H9 (cell line): ENCODE measurements around the gene GIPC1. TPM values are rescaled to one million over a fixed set of nuclear protein-coding genes. Genes with fewer than 3 reads are reported as not detected.

Experiments
- DNase-seq: peaks from one replicate; pipeline ENCODE4 v3.0.0-alpha.2; 2017
- H2AFZ ChIP-seq: one replicate; pipeline ENCODE4 v1.6.1; 2013; ENCODE audit warnings: mild to moderate bottlenecking, low read length, control low read depth, moderate library complexity
- H2AK5ac ChIP-seq: 2 replicates; pipeline ENCODE4 v1.6.1; 2013; ENCODE audit warnings: low read length, control low read depth, mixed read lengths; ENCODE audit not compliant: insufficient read length
- H2BK120ac ChIP-seq: one replicate; pipeline ENCODE4 v1.6.1; 2013; ENCODE audit warnings: low read depth, mild to moderate bottlenecking, low read length, control low read depth, inconsistent platforms; ENCODE audit not compliant: poor library complexity, severe bottlenecking
- H2BK12ac ChIP-seq: 2 replicates; pipeline ENCODE4 v1.6.1; 2013; ENCODE audit warnings: low read length, control low read depth, mixed read lengths, low read depth; ENCODE audit not compliant: insufficient read length
- H2BK15ac ChIP-seq: 2 replicates; pipeline ENCODE4 v1.6.1; 2013; ENCODE audit warnings: low read depth, low read length, control low read depth
- H2BK20ac ChIP-seq: one replicate; pipeline ENCODE4 v1.6.1; 2013; ENCODE audit warnings: low read depth, mild to moderate bottlenecking, low read length, control low read depth, inconsistent platforms; ENCODE audit not compliant: poor library complexity, severe bottlenecking
- H2BK5ac ChIP-seq: 2 replicates; pipeline ENCODE4 v1.6.1; 2013; ENCODE audit warnings: low read length, control low read depth, mixed read lengths; ENCODE audit not compliant: insufficient read length
- H3K14ac ChIP-seq: 2 replicates; pipeline ENCODE4 v1.6.1; 2013; ENCODE audit warnings: low read length, control low read depth; ENCODE audit not compliant: insufficient read depth
- H3K18ac ChIP-seq: 2 replicates; pipeline ENCODE4 v1.6.1; 2013; ENCODE audit warnings: low read depth, mild to moderate bottlenecking, mixed read lengths, low read length, control low read depth; ENCODE audit not compliant: insufficient read length
- H3K23ac ChIP-seq: 2 replicates; pipeline ENCODE4 v1.6.1; 2013; ENCODE audit warnings: low read length, control low read depth, mixed read lengths, low read depth; ENCODE audit not compliant: insufficient read length
- H3K23me2 ChIP-seq: 2 replicates; pipeline ENCODE4 v1.6.1; 2013; ENCODE audit warnings: low read depth, mild to moderate bottlenecking, mixed read lengths, low read length, control low read depth; ENCODE audit not compliant: insufficient read length, poor library complexity, severe bottlenecking
- H3K27ac ChIP-seq: 2 replicates; pipeline ENCODE4 v1.5.1; 2013; ENCODE audit warnings: low read length, control low read depth, mixed read lengths, low read depth; ENCODE audit not compliant: insufficient read length
- H3K27me3 ChIP-seq: 2 replicates; pipeline ENCODE4 v1.6.1; 2013; ENCODE audit warnings: low read length, control low read depth, inconsistent platforms; ENCODE audit not compliant: insufficient read depth
- H3K4ac ChIP-seq: 2 replicates; pipeline ENCODE4 v1.6.1; 2013; ENCODE audit warnings: low read depth, mild to moderate bottlenecking, control low read depth, inconsistent platforms, low read length, moderate library complexity
- H3K4me1 ChIP-seq: 2 replicates; pipeline ENCODE4 v1.6.1; 2013; ENCODE audit warnings: low read length, control low read depth, inconsistent platforms; ENCODE audit not compliant: insufficient read depth
- H3K4me2 ChIP-seq: 2 replicates; pipeline ENCODE4 v1.6.1; 2013; ENCODE audit warnings: low read length, control low read depth, mixed read lengths; ENCODE audit not compliant: insufficient read length, insufficient read depth
- H3K56ac ChIP-seq: 2 replicates; pipeline ENCODE4 v1.6.1; 2013; ENCODE audit warnings: low read depth, mild to moderate bottlenecking, mixed read lengths, low read length, control low read depth; ENCODE audit not compliant: insufficient read length
- H3K79me1 ChIP-seq: 2 replicates; pipeline ENCODE4 v1.6.1; 2013; ENCODE audit warnings: low read depth, mild to moderate bottlenecking, moderate library complexity, low read length, control low read depth, inconsistent platforms; ENCODE audit not compliant: insufficient read depth, poor library complexity, severe bottlenecking
- H3K79me2 ChIP-seq: 2 replicates; pipeline ENCODE4 v1.6.1; 2013; ENCODE audit warnings: low read length, control low read depth, inconsistent platforms; ENCODE audit not compliant: insufficient read depth
- H3K9ac ChIP-seq: 2 replicates; pipeline ENCODE4 v1.6.1; 2013; ENCODE audit warnings: low read length, control low read depth, mixed read lengths; ENCODE audit not compliant: insufficient read length; ENCODE audit errors: extremely low read depth
- H3K9me3 ChIP-seq: one replicate; pipeline ENCODE4 v1.6.1; 2013; ENCODE audit warnings: low read depth, low read length, inconsistent platforms; ENCODE audit not compliant: control insufficient read depth
- H3T11ph ChIP-seq: one replicate; pipeline ENCODE4 v1.6.1; 2013; ENCODE audit warnings: mild to moderate bottlenecking, low read length, control low read depth, inconsistent platforms
- H4K20me1 ChIP-seq: one replicate; pipeline ENCODE4 v1.6.1; 2013; ENCODE audit not compliant: control insufficient read depth, insufficient read length, insufficient read depth
- H4K5ac ChIP-seq: 2 replicates; pipeline ENCODE4 v1.6.1; 2013; ENCODE audit warnings: low read depth, mild to moderate bottlenecking, mixed read lengths, low read length, control low read depth; ENCODE audit not compliant: insufficient read length
- H4K8ac ChIP-seq: replicated peaks from 2 replicates; pipeline ENCODE4 v1.6.1; 2013; ENCODE audit warnings: low read length, control low read depth, mixed read lengths, low read depth; ENCODE audit not compliant: insufficient read length
- H4K91ac ChIP-seq: 2 replicates; pipeline ENCODE4 v1.6.1; 2013; ENCODE audit warnings: low read depth, mild to moderate bottlenecking, moderate library complexity, mixed read lengths, low read length, control low read depth; ENCODE audit not compliant: insufficient read length
- H3K27ac Mint-ChIP-seq, 3 experiments: 2 replicates in 2 of 3; 3 replicates in 1 of 3; pipeline ENCODE4 v1.8.0; 2020 to 2021; ENCODE audit warnings: mixed read lengths in 3 of 3, mild to moderate bottlenecking in 1 of 3, moderate library complexity in 1 of 3
- H3K27me3 Mint-ChIP-seq: 2 replicates; pipeline ENCODE4 v1.8.0; 2021; ENCODE audit warnings: low read depth, mild to moderate bottlenecking, moderate library complexity, mixed read lengths
- H3K36me3 Mint-ChIP-seq, 3 experiments: 2 replicates in 2 of 3; 3 replicates in 1 of 3; pipeline ENCODE4 v1.8.0; 2020 to 2021; ENCODE audit warnings: low read depth in 3 of 3, mixed read lengths in 3 of 3; ENCODE audit not compliant: insufficient read depth in 1 of 3
- H3K4me1 Mint-ChIP-seq, 2 experiments: 2 replicates each; pipeline ENCODE4 v1.8.0; 2020; ENCODE audit warnings: mixed read lengths in 2 of 2
- H3K4me3 Mint-ChIP-seq, 2 experiments: 2 replicates in 1 of 2; 3 replicates in 1 of 2; pipeline ENCODE4 v1.8.0; 2020 to 2021; ENCODE audit warnings: mild to moderate bottlenecking in 2 of 2, mixed read lengths in 2 of 2, moderate library complexity in 1 of 2
- H3K9me3 Mint-ChIP-seq, 2 experiments: 2 replicates in 1 of 2; 3 replicates in 1 of 2; pipeline ENCODE4 v1.8.0; 2020; ENCODE audit warnings: mild to moderate bottlenecking in 2 of 2, mixed read lengths in 2 of 2, moderate library complexity in 1 of 2
- WGBS: extraction: QIAGEN DNeasy Blood & Tissue Kit; methylation state at CpG from one replicate; pipeline ENCODE4 v1.1.7; 2013; ENCODE audit warnings: missing lambda C conversion rate, low lambda C conversion rate, mixed read lengths; ENCODE audit not compliant: insufficient read length; ENCODE audit errors: extremely low coverage; 5-methylcytosine and 5-hydroxymethylcytosine counted together
- total RNA-seq: library from RNA; stranded (reverse); gene quantifications from 2 replicates; pipeline ENCODE4 v1.2.1, GENCODE V29; 2021
- TF ChIP-seq, protein P1 (sequence below): fragments of 200-600 bp; sonication (generic); conservative IDR thresholded peaks from 3 replicates; pipeline ENCODE4 v1.8.0; 2021; ENCODE audit warnings: antibody characterized with exemption, mild to moderate bottlenecking

Gene GIPC1
- total RNA-seq, 1 experiment from 2014 or later, result 70.6 TPM

GRCh38 chr19:14478113-14478545 lies 17.8 kb downstream of the GIPC1 start:
- H3K9me3 ChIP-seq, result no peaks in the 10 kb centered on the region
- no peak for DNase-seq
- Mint-ChIP-seq H3K36me3 (peaks cover 10 to 36% (median 19%) of the 10 kb centered on the region in 3 experiments; a peak in 6 of 7 replicates), H3K27me3 (no peaks in the 10 kb centered on the region; the same call in 1 of the 2 replicates), H3K4me3 (no peak overlapping the region), H3K9me3 (no peaks in the 10 kb centered on the region; a peak in 1 of 5 replicates), H3K4me1 (peaks cover 14 to 33% of the 10 kb centered on the region in 2 experiments), H3K27ac (no peak overlapping the region)
- no peak overlapping the region for H3K14ac ChIP-seq
- no peaks in the 10 kb centered on the region for H3K79me2 ChIP-seq
- no peaks in the 10 kb centered on the region for H3K79me1 ChIP-seq
- H4K20me1 ChIP-seq, result no peaks in the 10 kb centered on the region
- H2BK15ac ChIP-seq, result no peak overlapping the region
- no peak overlapping the region for H2BK12ac ChIP-seq
- H4K5ac ChIP-seq, result no peak overlapping the region
- no peak overlapping the region for H3T11ph ChIP-seq
- H2BK20ac ChIP-seq, result no peak overlapping the region
- WGBS, result no CpG with 5 or more reads among the region's 24 CpGs
- no peak overlapping the region for H2AK5ac ChIP-seq
- H3K27me3 ChIP-seq, result no peaks in the 10 kb centered on the region
- no peaks in the 10 kb centered on the region; the same call in 1 of the 2 replicates for H3K4me1 ChIP-seq
- H3K9ac ChIP-seq, result no peak overlapping the region
- no peak overlapping the region for H3K56ac ChIP-seq
- H3K4me2 ChIP-seq, result no peak overlapping the region
- H3K23me2 ChIP-seq, result peaks cover 3% of the 10 kb centered on the region
- H3K18ac ChIP-seq, result no peak overlapping the region
- no peak overlapping the region for H3K4ac ChIP-seq
- H2BK5ac ChIP-seq, result no peak overlapping the region
- no peak overlapping the region for H4K91ac ChIP-seq
- no peak overlapping the region for H3K27ac ChIP-seq
- TF ChIP-seq, protein P1, sequence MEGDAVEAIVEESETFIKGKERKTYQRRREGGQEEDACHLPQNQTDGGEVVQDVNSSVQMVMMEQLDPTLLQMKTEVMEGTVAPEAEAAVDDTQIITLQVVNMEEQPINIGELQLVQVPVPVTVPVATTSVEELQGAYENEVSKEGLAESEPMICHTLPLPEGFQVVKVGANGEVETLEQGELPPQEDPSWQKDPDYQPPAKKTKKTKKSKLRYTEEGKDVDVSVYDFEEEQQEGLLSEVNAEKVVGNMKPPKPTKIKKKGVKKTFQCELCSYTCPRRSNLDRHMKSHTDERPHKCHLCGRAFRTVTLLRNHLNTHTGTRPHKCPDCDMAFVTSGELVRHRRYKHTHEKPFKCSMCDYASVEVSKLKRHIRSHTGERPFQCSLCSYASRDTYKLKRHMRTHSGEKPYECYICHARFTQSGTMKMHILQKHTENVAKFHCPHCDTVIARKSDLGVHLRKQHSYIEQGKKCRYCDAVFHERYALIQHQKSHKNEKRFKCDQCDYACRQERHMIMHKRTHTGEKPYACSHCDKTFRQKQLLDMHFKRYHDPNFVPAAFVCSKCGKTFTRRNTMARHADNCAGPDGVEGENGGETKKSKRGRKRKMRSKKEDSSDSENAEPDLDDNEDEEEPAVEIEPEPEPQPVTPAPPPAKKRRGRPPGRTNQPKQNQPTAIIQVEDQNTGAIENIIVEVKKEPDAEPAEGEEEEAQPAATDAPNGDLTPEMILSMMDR, result no peak
- no peak overlapping the region for H3K23ac ChIP-seq
- H2BK120ac ChIP-seq, result no peak overlapping the region
- no peak overlapping the region for H4K8ac ChIP-seq
- H2AFZ ChIP-seq, result no peak overlapping the region
